ENCODE measurements around the gene FRYL.
"Not testable (repeated sequence)": the region's sequence is repeated elsewhere in the genome, so short reads cannot be mapped to it uniquely, and the experiment has no call there.

Gene FRYL

DNA sequence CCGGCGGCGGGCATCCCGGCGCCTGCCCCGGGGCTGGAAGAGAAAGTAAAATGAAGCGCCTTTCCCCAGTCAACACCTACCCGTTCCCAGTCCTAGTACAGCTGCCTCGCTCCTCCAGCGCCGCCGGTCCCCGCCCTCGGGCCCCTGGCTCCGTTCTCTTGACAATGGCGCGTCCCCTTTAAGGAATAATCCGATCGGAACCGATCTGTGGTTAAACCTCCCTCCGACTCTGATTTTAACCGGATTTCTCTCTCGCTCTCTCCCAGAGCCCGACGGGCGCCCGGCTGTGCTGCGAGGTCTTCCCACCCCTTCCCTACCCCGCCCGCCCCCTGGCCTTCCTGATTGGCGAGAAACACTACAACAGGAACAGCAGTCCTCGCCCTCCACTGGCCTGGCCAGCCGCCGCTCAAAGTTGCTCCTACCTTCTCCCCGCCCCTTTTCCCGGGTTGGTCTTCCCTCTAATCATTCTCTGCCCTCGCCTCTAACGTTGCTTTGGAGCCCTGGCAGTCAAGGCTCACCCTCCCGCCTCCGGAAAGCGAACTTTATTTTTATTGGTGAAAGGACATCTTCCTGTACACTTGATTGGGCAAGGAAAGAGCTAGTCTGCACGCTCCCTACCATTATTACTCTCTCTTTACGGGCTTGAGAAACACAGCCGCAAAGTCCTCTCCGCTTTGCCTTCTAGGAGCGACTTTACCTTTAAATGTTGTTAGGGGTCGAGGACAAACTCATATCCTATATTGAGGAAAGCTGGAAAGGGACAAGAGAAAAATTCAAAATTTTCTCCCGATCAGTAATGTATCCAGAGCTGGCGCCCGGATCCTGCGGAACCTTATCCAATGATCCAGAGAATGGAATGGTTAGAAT, at the start of gene FRYL:
TSS of gene FRYL (minus strand) at position 282 of the 867 bp plus-strand sequence. CDS start 145,869 bp downstream, outside the sequence.
- DNase-seq (peak; percentile 96), ATAC-seq (peak; percentile 97)

DNA sequence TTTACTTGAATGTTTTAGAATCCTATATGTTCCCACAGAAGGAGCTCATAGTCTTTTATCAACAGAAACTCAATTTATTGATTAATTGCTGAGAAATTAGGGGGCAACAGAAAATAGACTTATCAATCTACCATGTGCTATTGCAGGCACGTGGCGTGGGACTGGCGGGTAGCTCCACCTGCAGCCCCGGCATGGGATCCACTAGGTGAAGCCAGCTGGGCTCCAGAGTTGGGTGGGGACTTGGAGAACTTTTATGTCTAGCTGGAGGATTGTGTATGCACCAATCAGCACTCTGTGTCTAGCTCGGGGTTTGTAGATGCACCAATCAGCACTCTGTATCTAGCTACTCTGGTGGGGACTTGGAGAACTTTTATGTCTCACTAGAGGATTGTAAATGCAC, 47.5 kb upstream of the FRYL start:
- no peak for ATAC-seq
- DNase-seq = no peak

DNA sequence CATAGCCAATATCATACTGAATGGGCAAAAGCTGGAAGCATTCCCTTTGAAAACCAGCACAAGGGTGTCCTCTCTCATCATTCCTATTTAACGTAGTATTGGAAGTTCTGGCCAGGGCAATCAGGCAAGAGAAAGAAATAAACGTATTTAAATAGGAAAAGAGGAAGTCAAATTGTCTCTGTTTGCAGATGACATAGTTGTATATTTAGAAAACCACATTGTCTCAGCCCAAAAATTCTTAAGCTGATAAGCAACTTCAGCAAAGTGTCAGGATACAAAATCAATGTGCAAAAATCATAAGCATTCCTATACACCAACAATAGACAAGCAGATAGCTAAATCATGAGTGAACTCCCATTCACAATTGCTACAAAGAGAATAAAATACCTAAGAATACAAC, 41.4 kb upstream of the FRYL start:
- ATAC-seq, DNase-seq: not testable (repeated sequence)

DNA sequence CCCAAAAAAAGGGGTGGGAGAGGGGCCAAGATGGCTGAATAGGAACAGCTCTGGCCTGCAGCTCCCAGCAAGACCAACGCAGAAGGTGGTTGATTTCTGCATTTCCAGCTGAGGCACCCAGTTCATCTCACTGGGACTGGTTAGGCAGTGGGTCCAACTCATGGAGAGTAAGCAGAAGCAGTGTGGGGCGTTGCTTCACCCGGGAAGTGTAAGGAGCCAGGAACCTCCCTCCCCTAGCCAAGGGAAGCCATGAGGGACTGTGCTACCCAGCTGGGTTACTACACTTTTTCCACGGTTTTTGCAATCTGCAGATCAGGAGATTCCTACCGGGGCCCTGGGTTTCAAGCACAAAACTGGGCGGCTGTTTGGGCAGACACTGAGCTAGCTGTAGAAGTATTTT, 36.9 kb upstream of the FRYL start:
- ATAC-seq = no peak

DNA sequence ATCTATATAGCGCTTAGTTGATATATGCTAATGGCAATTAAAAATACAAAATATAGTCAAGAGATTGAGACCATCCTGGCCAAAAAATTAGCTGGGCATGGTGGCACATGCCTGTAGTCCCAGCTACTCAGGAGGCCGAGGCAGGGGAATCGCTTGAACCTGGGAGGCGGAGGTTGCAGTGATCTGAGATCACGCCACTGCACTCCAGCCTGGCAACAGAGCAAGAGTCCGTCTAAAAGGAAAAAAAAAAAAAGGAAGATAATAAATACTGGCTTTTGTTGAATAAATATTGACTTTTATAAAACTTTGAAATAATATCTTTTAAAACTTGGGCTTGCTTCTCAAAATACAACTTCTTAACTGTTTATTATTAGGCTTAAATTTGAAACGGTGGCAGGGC, 36.2 kb upstream of the FRYL start:
- not testable (repeated sequence) for DNase-seq, ATAC-seq

More for the DNA sequence above, 36.9 kb upstream of the FRYL start:
- DNase-seq = no peak

DNA sequence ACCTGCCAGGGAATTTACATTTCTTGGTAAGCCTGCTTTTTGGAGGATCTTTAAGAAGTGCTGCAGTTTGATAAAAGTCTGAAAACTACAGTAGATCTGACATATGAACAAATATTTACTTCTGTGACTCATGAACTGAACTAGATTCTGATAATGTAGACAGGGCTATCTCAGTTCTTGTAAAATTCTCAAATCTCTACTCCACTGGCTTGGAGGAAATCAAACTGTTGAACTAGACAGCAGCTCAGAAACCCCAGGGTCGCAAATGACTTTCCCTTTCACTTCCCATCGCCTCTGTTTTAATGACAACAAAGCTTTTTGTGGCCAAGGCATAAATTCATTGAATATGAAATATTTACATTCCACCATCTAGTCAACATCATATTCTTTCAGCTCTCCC, 35.4 kb upstream of the FRYL start:
- no peak for DNase-seq

DNA sequence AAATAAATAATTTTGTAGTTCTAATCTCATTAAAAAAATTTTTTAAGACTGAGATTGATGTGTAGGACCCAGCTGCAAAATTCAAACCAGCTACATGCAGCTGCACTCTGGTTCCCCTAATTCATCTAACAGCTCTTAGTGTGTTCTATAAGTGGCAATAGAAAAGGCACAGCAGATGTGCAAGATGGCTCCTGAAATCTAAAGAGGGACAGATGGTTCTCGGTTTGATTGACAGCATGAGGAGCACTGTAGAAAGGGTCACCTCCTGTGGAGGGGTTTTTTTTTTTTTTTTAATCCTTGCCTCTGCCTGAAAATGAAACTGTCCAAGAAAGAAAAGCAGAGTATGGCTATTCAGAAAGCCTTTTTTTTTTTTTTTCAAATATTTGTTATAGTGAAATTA, 33.9 kb upstream of the FRYL start:
- DNase-seq = no peak
- ATAC-seq = no peak

More for the DNA sequence above, 35.4 kb upstream of the FRYL start:
- ATAC-seq = no peak

DNA sequence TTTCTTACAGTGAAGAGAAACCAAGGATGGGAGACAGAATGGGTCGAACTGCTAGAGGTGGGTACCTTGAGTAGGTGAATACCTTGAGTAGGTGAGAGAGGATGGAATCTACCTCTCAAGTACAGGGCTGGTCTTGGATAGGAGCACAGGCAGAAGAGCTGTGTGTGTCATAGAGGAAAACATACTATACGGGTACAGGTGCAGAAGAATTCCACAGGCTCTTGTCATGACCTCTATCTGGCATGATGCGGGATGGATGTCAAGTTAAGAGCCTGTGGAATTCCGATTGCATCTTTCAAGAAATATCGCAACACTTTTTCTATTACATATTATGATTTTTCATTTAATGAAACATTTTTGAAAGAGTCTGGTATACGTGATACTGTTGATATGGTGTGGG, 32.8 kb upstream of the FRYL start:
- ATAC-seq = no peak
- DNase-seq = no peak

DNA sequence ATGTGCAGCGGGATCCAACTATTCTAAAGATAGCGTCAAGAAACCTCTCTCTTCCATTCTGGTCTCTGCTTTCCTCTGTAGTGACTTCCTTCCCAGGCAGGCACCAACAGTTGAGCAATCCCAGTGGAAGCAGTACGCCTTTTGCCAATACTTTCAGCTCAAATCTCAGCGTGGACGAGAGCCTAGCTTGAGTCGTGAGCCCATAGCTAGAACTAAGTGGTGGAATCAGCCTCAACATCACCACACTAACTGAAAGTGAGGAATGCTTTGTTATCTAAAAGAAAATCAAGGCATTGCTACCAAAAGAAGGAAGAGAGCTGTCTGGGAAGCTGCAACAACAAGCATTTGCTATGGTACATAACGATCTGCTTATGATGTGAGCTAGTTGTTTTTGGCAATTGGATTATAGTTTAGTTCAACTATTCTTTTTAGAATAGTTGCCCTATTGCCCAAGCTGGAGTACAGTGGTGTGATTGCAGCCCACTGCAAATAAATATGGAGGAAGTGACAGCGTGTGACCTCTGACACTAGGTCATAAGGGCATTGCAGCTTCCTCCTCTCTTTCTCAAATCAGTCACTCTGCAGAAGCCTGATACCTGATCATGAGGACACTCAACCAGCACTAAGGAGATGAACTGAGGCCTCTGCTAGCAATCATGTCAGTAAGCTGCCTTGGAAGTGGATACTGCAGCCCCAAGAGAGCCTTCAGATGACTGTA, 24.7 kb upstream of the FRYL start:
- no peak for ATAC-seq

DNA sequence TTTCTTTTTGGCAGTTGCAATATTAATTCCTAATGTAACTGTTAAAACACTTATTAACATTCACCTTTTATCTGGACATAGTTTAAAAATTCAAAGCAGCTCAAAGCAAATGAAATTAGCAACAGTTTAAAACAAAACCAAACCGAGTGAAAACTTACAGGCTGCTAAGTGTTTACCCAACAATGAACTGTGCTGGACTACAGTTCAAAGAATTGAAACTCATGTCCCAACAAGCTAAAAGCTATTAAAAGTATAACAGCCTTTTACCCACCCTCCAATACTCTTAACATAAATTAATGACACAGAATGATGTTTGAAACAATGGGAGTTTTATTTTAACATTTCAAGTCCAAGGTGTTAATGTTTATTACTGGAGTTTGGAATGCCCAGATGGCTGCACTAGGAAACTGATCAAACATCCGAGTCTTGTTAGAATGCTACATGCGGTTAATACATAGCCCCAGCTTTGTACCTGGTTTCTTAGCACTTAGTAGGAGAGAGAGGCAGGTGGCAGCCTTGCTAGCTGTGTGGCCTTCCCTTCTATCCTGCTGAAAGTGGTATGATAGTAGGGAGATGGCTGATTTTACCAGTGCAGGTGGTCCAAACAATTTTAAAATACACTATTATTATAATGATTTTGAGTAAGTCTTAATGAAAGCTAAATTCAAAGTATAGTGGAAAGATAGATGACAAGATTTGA, 21.1 kb upstream of the FRYL start:
- no peak for ATAC-seq
- no peak for DNase-seq

More for the DNA sequence above, 24.7 kb upstream of the FRYL start:
- DNase-seq = no peak

DNA sequence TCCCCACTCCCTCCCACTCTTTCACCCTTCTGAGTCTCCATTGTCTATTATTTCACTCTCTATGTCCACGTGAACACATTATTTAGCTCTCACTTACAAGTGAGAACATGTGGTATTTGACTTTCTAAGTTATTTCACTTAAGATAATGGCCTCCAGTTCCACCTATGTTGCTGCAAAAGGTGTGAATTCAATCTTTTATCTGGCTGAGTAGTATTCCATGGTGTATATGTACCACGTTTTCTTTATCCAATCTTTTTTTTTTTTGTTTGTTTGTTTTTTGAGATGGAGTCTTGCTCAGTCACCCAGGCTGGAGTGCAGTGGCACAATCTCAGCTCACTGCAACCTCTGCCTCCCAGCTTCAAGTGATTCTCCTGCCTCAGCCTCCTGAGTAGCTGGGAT, 20.1 kb upstream of the FRYL start:
- not testable (repeated sequence) for ATAC-seq, DNase-seq

DNA sequence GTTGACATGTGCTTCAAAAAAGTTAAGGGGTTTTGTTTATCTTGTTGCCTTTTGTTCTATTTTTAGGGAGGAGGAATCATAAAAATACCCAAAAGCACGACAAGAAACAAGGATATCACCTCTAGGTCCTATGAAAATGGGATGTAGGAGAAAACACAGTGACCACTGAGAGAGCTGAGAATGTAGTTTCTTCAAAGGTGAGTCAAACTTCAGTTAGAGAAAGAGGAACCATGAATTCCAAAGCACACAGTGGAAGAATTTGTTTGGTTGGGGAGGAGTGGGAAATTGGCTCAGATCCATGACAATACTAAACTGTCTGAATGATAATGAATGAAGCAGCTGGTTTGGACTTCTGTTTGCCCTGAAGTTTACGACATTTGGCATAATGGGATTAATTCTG, 19.1 kb upstream of the FRYL start:
- ATAC-seq = no peak
- no peak for DNase-seq

DNA sequence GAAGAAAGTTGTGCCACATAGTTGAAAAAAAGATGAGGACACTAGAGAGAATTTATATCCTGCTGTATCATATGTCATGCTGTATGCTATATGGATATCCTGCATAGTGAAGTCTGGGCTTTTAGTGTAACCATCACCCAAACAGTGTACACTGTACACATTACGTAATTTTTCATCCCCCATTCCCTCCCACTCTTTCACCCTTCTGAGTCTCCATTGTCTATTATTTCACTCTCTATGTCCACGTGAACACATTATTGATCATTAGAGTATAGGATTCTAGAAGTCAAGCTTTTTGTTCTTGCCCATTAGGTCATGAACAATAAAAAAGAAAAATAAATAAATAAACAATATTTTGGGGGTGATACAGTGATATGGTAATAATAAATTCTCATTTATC, 18.0 kb upstream of the FRYL start:
- DNase-seq (no peak), ATAC-seq (no peak)

DNA sequence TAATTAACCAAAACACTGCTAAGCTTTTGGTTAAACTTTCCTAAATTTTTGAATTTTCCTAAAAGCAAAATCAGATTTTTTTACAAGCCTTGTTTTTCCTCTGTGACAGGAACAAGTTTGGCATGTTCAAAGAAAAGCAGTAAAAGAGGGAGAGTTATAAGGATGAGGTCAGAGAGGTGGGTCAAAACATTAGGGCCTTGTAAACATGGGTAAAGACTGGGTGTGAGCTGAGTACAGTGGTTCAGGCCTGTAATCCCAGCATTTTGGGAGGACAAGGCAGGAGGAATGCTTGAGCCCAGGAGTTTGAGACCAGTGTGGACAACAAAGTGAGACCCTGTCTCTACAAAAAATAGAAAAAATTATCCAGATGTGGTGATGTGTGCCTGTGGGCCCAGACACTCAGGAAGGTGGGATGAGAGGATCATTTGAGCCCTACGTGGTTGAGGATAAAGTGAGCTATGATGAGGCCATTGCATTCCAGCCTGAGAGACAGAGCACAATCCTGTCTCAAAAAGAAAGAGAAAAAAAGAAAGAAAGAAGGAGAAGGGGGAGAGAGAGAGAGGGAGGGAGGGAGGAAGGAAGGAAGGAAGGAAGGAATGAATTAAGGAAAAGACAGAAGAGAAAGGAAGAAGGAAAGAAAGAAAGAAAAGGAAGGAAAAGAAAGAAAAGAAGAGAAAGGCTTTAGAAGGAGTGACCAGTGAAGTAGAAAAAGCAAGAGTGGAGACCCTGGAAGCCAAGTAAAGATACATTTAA, 17.0 kb upstream of the FRYL start:
- ATAC-seq (no peak), DNase-seq (no peak)

DNA sequence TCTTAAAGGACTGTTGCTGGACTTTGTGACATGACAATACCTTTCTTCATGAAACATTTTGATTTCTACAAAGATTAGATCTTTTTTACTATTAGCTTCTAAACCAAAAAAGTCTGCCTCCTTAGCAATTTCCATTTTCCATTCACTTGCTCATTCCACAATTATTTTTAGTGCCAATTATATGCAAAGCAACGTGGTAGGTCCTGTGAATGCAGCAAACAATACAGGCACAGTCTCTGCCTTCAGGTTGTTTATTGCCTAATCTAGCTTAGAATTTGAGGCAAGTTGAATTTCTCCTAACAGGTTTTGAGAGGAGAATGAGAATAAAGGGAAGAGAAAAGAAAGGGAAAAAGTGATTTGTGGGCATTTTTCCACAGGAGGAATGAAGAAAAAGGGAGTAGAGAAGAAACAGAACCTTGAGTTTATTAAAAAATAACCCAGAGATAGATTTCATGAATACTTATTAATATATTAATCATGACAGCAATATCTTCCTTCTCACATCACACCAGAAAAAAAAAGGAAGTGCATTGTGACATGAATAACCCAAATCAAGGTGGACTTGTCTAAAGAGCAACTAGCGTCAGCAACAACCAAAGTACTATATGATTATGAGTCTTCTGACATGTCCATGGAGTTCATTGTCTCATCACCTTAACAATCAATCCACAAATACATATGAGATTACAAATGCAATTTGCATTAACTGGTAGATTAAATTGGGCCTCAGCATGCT, 16.3 kb upstream of the FRYL start:
- no peak for ATAC-seq
- no peak for DNase-seq

DNA sequence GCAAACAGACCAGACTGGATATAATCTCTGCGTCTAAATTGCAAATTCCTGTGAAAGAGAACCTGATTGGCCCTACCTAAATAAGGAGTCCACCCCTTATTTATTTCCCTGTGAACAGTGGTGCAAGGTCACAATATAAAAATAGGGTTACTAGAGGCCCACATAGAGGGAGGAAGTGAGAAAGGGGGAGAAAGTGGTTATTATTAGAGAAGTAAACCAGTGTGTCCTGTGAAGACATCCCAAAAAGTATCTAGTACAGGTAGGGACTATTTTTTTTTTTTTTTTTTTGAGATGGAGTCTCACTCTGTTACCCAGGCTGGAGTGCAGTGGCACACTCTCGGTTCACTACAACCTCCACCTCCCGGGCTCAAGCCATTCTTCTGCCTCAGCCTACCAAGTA, 15.0 kb upstream of the FRYL start:
- ATAC-seq = no peak
- DNase-seq = no peak

DNA sequence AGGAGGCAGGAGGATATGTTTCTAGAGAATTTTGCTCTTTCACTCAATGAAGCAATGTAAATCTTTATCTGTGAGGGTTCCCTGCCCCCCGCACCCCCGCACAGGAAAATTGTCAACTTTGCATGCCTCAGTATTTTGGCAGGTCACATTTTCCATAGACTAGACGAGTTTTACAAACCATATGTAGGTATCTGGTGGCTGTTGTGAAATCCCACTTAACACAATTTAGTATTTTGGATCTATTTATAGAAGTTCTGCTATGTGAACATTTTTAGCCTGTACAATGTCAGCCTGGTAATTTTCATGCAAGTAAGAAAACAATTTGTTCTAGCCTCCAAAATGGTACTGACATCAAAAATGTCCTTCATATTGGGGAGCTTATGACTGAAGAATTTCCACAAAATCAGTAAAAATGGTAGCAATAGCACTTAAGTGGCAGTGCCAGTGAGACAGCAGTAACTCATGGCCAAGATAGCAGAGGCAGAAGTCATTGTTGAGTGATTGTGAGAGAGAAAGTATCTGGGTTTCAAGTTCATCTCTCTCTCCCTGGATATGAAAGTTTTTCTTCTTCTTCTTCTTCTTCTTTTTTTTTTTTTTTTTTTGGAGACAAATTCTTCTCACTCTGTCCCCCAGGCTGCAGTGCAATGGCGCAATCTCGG, 12.4 kb upstream of the FRYL start:
- DNase-seq = peak; percentile 37
- ATAC-seq = peak; percentile 80

DNA sequence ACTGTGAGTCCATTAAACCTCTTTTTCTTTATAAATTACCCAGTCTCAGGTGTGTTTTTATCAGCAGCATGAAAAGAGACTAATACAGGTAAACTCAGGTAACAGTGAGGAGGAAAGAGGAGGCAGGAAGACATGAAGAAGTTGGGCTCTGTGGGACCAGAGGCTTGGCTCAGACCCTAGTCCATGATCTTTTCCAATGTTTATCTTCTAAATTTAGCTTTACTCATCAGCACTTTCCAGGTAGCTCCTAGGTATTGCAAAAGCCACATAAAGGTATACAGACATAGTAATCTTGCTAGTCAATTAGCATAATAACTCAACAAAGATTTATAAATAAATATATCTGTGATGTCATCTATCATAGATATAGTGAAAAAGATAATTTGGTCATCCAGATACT, 11.2 kb upstream of the FRYL start:
- no peak for ATAC-seq

DNA sequence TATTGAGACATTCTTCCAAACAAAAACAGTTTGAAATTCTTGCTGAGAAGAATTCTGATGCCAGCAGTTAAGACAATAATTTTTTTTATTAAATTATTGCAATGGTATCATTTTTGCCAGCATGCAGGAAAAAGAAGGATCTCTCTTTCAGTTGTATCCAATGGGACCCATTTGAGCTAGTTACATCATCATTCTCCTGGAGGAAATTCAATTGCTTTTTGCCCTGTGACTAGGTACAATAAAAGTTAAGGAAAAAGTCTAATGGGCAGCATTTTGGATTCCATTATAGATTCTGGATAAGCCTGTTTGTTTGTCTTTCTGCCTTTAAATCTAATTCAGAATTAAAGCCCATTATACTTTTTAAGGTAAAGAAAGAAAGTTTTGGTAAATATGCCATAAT, 10.5 kb upstream of the FRYL start:
- DNase-seq (no peak), ATAC-seq (no peak)

More for the DNA sequence above, 11.2 kb upstream of the FRYL start:
- DNase-seq = no peak

DNA sequence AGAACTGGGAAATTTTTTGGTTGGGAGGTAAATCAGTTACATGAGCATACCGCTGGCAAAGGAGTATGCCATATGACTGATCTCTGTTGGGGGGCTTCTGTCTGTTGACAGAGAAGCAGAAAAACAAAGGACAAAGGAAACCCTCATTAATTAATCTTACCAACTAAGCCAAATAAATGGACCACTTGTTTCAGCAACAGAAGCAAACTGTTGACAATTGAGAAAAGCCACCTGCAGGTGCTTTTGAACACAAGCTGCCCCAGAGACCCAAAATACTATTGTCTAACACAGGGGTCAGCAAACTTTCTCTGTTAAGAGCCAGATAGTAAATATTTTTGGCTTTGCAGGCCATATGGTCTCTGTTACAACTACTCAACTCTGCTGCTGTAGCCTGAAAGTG, 7.0 kb upstream of the FRYL start:
- no peak for DNase-seq

DNA sequence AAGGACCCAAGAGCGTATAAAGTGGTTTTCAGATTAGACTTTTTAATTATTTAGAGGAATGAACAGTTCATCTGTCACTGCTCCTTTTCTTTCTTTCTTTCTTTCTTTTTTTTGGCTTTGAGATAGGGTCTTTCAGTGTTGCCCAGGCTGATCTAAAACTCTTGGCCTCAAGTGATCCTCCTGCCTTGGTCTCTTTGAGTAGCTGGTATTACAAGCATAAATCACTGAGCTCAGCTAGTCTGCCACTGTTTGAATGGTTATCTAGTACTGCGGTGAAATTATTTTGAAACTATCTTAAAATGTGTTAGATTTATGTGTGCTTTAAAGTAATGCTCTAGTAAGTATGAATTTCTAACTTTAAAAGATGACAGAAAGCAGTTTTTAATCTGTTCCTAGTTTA, 6.5 kb upstream of the FRYL start:
- DNase-seq = no peak
- no peak for ATAC-seq

More for the DNA sequence above, 7.0 kb upstream of the FRYL start:
- ATAC-seq = no peak
